NCI-H1694 (cell line): ENCODE results near the gene CYP4F2.
"Not testable (repeated sequence)": the region's sequence is repeated elsewhere in the genome, so short reads cannot be mapped to it uniquely, and the experiment has no call there.

Source experiments
- DNase-seq: peaks from one replicate; lab custom pipeline; 2025; lab: John Stamatoyannopoulos, UW

The CYP4F2 gene

GRCh38 chr19:15846923-15847322, 51.0 kb downstream of the CYP4F2 start:
- no peak for DNase-seq

GRCh38 chr19:15843894-15844222, 54.0 kb downstream of the CYP4F2 start:
- not testable (repeated sequence) for DNase-seq

GRCh38 chr19:15843203-15843893, 54.5 kb downstream of the CYP4F2 start:
- no peak for DNase-seq

GRCh38 chr19:15841875-15842569, 55.9 kb downstream of the CYP4F2 start:
- DNase-seq = no peak

GRCh38 chr19:15840833-15841232, 57.0 kb downstream of the CYP4F2 start:
- no peak for DNase-seq

- not testable (repeated sequence) for DNase-seq
Observed at GRCh38 chr19:15839888-15840287, 58.0 kb downstream of the CYP4F2 start.

- no peak for DNase-seq
Observed at GRCh38 chr19:15838351-15838750, 59.5 kb downstream of the CYP4F2 start.

- DNase-seq = no peak
Observed at GRCh38 chr19:15837221-15837731, 60.6 kb downstream of the CYP4F2 start.

GRCh38 chr19:15836330-15837220, 61.3 kb downstream of the CYP4F2 start:
- peak; percentile 20 for DNase-seq

GRCh38 chr19:15835565-15836329, 62.1 kb downstream of the CYP4F2 start:
- DNase-seq = not testable (repeated sequence)

GRCh38 chr19:15834232-15834631, 63.6 kb downstream of the CYP4F2 start:
- not testable (repeated sequence) for DNase-seq

GRCh38 chr19:15831626-15832025, 66.2 kb downstream of the CYP4F2 start:
- no peak for DNase-seq

GRCh38 chr19:15829786-15830185, 68.1 kb downstream of the CYP4F2 start:
- no peak for DNase-seq

- DNase-seq = no peak
Observed at GRCh38 chr19:15829306-15829698, 68.6 kb downstream of the CYP4F2 start.

- not testable (repeated sequence) for DNase-seq
Observed at GRCh38 chr19:15828611-15829305, 69.1 kb downstream of the CYP4F2 start.

GRCh38 chr19:15828121-15828610, 69.7 kb downstream of the CYP4F2 start:
- no peak for DNase-seq
